LHCN-M2 (cell line): Measurements from ENCODE around the gene ZNF503. TPM values are rescaled to one million over a fixed set of nuclear protein-coding genes. Genes with fewer than 3 reads are reported as not detected.
A peak's percentile ranks its signal among the peaks of the same experiment; 100 is the strongest.

Source experiments
- DNase-seq: peaks from one replicate; pipeline ENCODE4 v3.0.0-alpha.2; 2012; ENCODE audit warnings: low read depth
- polyA plus RNA-seq: library from polyadenylated mRNA; unstranded; fragments of >200 nt; gene quantifications from one replicate; pipeline ENCODE4 v1.2.1, GENCODE V29; 2012; ENCODE audit warnings: missing spikeins
- total RNA-seq: library from RNA; depleted of rRNA; stranded (reverse); fragments of >200 nt; gene quantifications from 2 replicates; pipeline ENCODE4 v1.2.3, GENCODE V29; 2014; rRNA removed

ZNF503 gene
- total RNA-seq, result 3.8 and 4.1 TPM in 2 replicates
- 3.5 TPM for polyA plus RNA-seq

GRCh38 chr10:75401569-75402485, at the start of gene ZNF503:
Gene ZNF503 (minus strand): TSS chr10:75401764. CDS start chr10:75401419, 345 bp downstream.
- peak; percentile 96 for DNase-seq

GRCh38 chr10:75450644-75451640, 49.4 kb upstream of the ZNF503 start:
- no peak for DNase-seq

GRCh38 chr10:75450075-75450445, 48.5 kb upstream of the ZNF503 start:
- no peak for DNase-seq

GRCh38 chr10:75449382-75450074, 48.0 kb upstream of the ZNF503 start:
- no peak for DNase-seq

- no peak for DNase-seq
Observed at GRCh38 chr10:75448166-75448565, 46.6 kb upstream of the ZNF503 start.

GRCh38 chr10:75446508-75446907, 44.9 kb upstream of the ZNF503 start:
- DNase-seq, result no peak

GRCh38 chr10:75444781-75445386, 43.3 kb upstream of the ZNF503 start:
- DNase-seq, result no peak

GRCh38 chr10:75443362-75443761, 41.8 kb upstream of the ZNF503 start:
- DNase-seq, result no peak

GRCh38 chr10:75441682-75442081, 40.1 kb upstream of the ZNF503 start:
- DNase-seq, result no peak

- no peak for DNase-seq
Observed at GRCh38 chr10:75441196-75441595, 39.6 kb upstream of the ZNF503 start.

GRCh38 chr10:75440271-75440793, 38.8 kb upstream of the ZNF503 start:
- DNase-seq, result no peak

- no peak for DNase-seq
Observed at GRCh38 chr10:75439811-75440210, 38.2 kb upstream of the ZNF503 start.

- DNase-seq, result no peak
Observed at GRCh38 chr10:75438275-75438674, 36.7 kb upstream of the ZNF503 start.

GRCh38 chr10:75437693-75438092, 36.1 kb upstream of the ZNF503 start:
- no peak for DNase-seq

GRCh38 chr10:75436896-75437295, 35.3 kb upstream of the ZNF503 start:
- no peak for DNase-seq

GRCh38 chr10:75435291-75435690, 33.7 kb upstream of the ZNF503 start:
- DNase-seq, result no peak

GRCh38 chr10:75434291-75434690, 32.7 kb upstream of the ZNF503 start:
- DNase-seq, result no peak

- DNase-seq, result no peak
Observed at GRCh38 chr10:75433216-75433615, 31.7 kb upstream of the ZNF503 start.

- DNase-seq, result no peak
Observed at GRCh38 chr10:75432763-75433162, 31.2 kb upstream of the ZNF503 start.

GRCh38 chr10:75432176-75432575, 30.6 kb upstream of the ZNF503 start:
- DNase-seq, result no peak
